NCI-H526 treated with DMSO at 0.1 percent for 48 hours (cell line): ENCODE data around the gene DNAJC8.

Experiments
- DNase-seq: peaks from one replicate; lab custom pipeline; 2025; lab: John Stamatoyannopoulos, UW

Gene DNAJC8

DNA sequence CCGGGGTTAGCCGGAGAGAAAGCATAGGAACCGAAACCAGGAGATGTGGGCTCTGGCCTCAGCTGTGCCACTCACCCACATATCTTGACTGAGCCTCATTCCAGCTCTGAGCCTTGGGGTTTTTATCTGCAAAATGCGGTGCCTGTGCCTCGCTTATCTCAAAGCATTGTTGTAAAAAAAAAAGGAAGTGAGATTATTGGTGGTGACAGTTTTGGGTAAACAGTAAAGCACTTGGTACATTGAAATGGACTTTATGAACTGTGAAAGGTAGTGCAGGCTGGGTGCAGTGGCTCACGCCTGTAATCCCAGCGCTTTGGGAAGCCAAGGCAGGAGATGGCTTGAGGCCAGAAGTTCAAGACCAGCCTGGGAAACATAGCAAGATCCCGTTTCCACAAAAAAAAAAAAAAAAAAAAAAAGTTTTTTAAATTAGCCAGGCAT lies 60.1 kb downstream of the DNAJC8 start:
- DNase-seq: no peak

DNA sequence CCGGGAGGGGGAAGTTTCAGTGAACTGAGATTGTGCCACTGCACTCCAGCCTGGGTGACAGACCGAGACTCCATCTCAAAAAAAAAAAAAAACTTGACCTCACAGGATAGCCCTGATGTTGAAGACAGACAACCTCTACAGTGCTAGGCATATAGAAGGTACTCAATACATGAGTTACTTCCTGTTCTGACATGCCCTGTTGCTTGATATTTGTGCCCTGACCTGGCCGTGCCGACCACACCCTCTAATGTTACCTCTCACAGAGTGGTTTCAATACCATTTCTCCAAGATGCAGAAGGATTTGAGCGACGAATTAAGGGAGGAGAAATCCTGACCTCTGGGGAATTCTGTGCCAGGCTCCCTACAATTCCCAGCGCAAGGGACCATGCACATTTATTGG lies 61.6 kb downstream of the DNAJC8 start:
- no peak for DNase-seq

DNA sequence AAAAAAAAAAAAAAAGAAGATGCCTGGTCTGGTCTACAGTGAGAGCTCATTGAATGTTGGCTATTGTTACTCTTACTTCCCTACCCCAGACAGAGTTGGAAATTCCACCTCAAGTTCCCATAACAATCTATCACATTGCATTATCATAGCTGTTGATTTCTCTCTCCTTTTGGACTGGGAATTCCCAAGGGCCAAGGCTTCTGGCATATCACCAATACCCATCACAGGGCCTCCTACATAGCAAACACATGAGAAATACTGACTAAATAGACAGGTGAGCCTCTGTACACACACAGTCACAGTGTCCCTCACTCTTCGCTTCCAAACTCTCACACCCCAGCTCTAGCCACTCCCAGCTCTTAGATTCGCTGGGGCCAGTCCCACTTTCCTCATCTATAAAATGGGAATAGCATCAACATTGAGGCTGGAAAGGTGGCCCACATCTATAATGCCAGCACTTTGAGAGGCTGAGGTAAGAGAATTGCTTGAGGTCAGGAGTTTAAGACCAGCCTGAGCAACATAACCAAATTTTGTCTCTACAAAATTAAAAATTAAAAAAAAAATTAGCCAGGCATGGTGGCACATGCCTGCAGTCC lies 62.7 kb downstream of the DNAJC8 start:
- DNase-seq: no peak

- no peak for DNase-seq
Observed at GRCh38 chr1:28163496-28164161, 69.2 kb downstream of the DNAJC8 start.

DNA sequence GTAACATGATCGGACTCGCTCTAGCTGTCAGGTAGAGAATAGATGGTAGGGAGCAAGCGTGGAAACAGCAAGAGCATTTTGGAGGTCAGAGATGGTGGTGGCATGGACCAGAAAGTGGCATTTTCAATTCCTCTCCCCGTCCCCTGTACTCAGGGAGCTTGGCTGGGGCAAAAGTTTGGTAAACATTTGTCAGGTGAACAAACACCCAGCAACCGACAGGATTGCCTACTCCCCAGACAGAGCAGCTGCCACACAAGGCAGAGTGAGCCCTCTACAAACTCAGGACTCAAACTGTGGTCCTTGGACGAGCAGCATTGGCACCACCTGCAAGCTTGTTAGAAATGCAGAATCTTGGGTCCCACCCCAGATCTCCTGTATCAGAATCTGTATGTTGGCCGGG lies 70.7 kb downstream of the DNAJC8 start:
- DNase-seq: no peak

- no peak for DNase-seq
Observed at GRCh38 chr1:28161751-28162150, 71.1 kb downstream of the DNAJC8 start.

DNA sequence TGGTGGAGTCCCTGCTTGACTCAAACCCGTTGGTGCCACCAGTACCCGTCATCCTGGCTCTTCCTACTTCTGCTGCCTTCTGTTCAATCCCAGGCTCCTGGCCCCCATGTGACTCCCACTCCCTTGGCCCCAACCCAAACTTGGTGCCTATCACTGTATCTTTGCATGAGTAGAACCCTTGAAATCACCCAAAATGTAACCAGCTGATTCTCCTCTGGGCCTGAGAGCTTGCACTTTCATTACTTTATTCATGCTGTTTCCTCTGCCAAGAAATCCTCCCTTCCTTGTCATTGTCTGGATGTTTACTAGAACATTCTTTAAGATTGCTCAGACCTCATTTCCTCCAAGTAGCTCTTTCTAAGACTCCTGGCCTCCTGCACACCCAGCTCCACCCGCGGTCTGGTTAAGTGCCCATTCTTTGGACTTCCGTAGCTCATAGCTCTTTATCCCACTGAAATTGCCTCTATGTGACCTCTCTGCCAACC lies 72.0 kb downstream of the DNAJC8 start:
- DNase-seq: no peak

DNA sequence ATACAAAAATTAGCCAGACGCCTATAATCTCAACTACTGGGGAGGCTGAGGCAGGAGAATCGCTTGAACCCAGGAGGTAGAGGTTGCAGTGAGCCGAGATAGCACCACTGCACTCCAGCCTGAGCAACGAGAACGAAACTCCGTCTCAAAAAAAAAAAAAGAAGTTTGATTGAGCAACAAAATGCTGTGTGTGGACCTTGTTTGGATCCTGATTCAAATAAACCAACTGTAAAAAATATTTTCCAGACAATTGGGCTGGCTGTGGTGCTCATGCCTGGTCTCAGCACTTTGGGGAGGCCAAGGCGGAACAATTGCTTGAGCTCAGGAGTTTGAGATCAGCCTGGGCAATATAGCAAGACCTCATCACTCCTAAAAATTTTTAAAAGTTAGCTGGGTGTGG lies 73.1 kb downstream of the DNAJC8 start:
- no peak for DNase-seq

- no peak for DNase-seq
Observed at GRCh38 chr1:28159243-28159642, 73.6 kb downstream of the DNAJC8 start.

DNA sequence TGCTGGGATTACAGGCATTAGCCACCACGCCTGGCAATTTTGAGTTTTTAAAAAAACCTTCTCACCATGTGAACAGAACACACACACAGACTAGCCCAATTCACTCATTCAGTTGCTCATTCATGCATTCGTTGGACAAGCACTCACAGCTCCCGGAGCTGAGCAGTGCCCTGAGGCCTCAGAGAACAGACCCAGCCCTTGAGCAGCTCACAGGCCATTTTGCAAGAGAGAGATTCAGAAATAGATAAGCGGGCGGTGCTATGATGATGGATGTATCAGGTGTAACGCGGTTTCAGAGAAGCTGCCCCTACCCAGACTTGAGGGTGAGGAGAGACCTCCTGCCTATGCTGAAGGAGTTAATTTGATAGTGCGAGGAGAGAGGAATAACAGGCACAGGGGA lies 74.9 kb downstream of the DNAJC8 start:
- no peak for DNase-seq

- no peak for DNase-seq
Observed at GRCh38 chr1:28156821-28157220, 76.0 kb downstream of the DNAJC8 start.

- DNase-seq: no peak
Observed at GRCh38 chr1:28155628-28156027, 77.2 kb downstream of the DNAJC8 start.

- no peak for DNase-seq
Observed at GRCh38 chr1:28154078-28154594, 78.7 kb downstream of the DNAJC8 start.
